ENCODE results near the gene CD22.

Gene CD22

DNA sequence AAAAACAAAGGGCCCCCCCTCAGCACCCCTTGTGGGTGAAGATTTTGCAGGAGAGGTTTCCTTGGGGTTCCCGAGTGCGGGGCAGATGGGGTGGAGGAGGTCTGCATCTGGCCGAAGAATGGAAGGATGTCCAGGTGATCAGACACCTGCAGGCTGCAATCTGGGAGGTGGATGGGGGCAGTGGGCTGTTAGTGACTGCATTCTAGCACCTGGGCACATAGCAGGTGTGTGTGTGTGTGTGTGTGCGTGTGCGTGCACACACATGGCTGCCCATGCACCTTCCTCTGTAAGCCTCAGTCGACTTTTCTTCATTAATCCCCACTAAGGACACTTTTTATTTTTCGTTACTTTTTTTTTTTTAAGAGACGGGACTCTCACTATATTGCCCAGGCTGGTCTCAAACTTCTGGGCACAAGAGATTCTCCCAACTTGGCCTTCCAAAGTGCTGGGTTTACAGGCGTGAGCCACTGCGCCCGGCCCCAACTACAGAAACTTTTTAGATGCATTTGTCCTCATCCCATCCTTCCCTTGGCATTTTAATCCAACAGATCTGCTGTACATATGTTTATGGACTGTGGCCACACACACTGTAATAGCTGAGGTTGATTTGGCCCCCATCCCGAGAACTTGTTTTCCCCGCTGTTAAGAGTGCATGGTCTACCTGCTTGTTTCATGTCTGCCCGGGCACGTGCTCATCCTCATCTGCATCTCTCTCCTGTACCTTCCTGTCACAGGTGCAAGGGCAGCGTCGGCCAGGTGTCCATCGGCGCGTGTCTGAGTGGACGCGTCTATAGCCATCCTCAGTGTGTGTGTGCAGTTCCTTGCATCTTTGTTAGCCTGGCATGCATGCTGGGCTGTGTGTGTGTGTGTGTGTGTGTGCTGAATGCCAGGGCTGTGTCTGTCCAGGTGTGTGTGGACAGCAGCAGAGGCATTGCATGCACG is 36.3 kb upstream of the CD22 start:
- peaks cover 16% of the 10 kb centered on the region for H3K27me3 ChIP-seq (ENCODE audit: control insufficient read depth, low read length)
- no peaks in the 10 kb centered on the region for H3K79me2 ChIP-seq (ENCODE audit: control insufficient read depth, low read length)
- H3K4me3 ChIP-seq (ENCODE audit: low read length): peak overlapping the region; percentile 30
- H3K9me3 ChIP-seq (ENCODE audit: control insufficient read depth, insufficient read depth, low read length): no peaks in the 10 kb centered on the region
- peaks cover 38% of the 10 kb centered on the region for H3F3A ChIP-seq (ENCODE audit: control insufficient read depth, insufficient read depth)
- no peaks in the 10 kb centered on the region for H4K20me1 ChIP-seq (ENCODE audit: control insufficient read depth, insufficient read depth, low read depth, low read length)
- H3K9me2 ChIP-seq (replicated peaks; ENCODE audit: control insufficient read depth, low read length): no peaks in the 10 kb centered on the region
- peak overlapping the region; percentile 54 for H3K27ac ChIP-seq (ENCODE audit: low read depth, low read length)
- no peak for TF ChIP-seq EZH2phosphoT487 (IDR thresholded peaks at IDR 0.05; ENCODE audit: borderline replicate concordance, low read length)
- TF ChIP-seq, protein P1, sequence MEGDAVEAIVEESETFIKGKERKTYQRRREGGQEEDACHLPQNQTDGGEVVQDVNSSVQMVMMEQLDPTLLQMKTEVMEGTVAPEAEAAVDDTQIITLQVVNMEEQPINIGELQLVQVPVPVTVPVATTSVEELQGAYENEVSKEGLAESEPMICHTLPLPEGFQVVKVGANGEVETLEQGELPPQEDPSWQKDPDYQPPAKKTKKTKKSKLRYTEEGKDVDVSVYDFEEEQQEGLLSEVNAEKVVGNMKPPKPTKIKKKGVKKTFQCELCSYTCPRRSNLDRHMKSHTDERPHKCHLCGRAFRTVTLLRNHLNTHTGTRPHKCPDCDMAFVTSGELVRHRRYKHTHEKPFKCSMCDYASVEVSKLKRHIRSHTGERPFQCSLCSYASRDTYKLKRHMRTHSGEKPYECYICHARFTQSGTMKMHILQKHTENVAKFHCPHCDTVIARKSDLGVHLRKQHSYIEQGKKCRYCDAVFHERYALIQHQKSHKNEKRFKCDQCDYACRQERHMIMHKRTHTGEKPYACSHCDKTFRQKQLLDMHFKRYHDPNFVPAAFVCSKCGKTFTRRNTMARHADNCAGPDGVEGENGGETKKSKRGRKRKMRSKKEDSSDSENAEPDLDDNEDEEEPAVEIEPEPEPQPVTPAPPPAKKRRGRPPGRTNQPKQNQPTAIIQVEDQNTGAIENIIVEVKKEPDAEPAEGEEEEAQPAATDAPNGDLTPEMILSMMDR (IDR thresholded peaks at IDR 0.05; ENCODE audit: low read depth, low read length, poor library complexity, severe bottlenecking): no peak
- no peaks in the 10 kb centered on the region for H3K36me3 ChIP-seq (ENCODE audit: control insufficient read depth, low read length)
- peaks cover 74% of the 10 kb centered on the region for H3K4me1 ChIP-seq (ENCODE audit: control insufficient read depth, low read length)
- peak overlapping the region; percentile 81 for H3K4me2 ChIP-seq (ENCODE audit: low read length)

DNA sequence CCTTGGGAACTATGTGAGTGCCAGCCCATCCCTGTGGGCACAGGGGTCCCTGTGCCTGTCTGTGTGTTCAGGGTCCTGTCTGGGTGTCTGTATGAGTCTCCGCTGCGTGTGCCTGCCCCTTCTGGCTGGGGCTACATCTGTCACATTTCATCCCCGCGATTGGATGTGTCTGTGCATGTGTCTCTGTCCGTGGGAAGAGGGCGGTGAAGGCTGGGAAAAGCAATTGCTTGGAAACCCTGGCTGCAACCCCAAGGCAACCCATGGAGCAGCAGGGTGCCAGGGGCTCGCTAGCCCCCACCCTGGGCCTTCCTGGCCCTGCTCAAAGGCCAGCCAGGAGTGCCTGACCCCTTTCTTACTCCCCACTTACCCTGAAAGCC is 35.6 kb upstream of the CD22 start:
- peaks cover 80% of the 10 kb centered on the region for H3K4me1 ChIP-seq (ENCODE audit: control insufficient read depth, low read length)
- H4K20me1 ChIP-seq (ENCODE audit: control insufficient read depth, insufficient read depth, low read depth, low read length): no peaks in the 10 kb centered on the region
- peak overlapping the region; percentile 30 for H3K4me3 ChIP-seq (ENCODE audit: low read length)
- H3K4me2 ChIP-seq (ENCODE audit: low read length): peak overlapping the region; percentile 81
- no peak overlapping the region for H3K27ac ChIP-seq (ENCODE audit: low read depth, low read length)
- H3K36me3 ChIP-seq (ENCODE audit: control insufficient read depth, low read length): no peaks in the 10 kb centered on the region
- TF ChIP-seq EZH2phosphoT487 (IDR thresholded peaks at IDR 0.05; ENCODE audit: borderline replicate concordance, low read length): no peak
- TF ChIP-seq, protein P1 (IDR thresholded peaks at IDR 0.05; ENCODE audit: low read depth, low read length, poor library complexity, severe bottlenecking): no peak
- no peaks in the 10 kb centered on the region for H3K9me3 ChIP-seq (ENCODE audit: control insufficient read depth, insufficient read depth, low read length)
- no peaks in the 10 kb centered on the region for H3K79me2 ChIP-seq (ENCODE audit: control insufficient read depth, low read length)
- no peaks in the 10 kb centered on the region for H3K9me2 ChIP-seq (replicated peaks; ENCODE audit: control insufficient read depth, low read length)
- H3F3A ChIP-seq (ENCODE audit: control insufficient read depth, insufficient read depth): peaks cover 40% of the 10 kb centered on the region
- peaks cover 16% of the 10 kb centered on the region for H3K27me3 ChIP-seq (ENCODE audit: control insufficient read depth, low read length)

DNA sequence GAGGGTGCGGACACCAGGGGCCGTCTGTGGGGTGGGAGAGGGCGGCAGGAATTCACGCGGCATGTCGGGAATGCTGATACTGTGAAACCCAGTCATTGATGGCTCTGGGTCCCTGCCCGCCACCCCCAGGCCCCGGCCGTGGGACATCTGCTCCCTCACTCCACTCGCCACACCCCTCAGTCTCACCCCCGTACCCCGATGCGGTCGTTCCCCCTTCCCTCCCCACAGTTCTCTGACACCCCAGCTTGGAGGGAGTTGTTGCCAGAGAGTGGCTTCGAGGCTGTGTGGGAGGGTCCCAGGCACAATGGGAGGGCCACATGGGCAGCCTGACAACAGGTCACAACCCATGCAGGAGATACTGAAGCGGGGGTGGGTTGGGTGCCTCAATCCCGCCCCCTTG is 35.2 kb upstream of the CD22 start:
- Histone ChIP-seq H3K4me2 (ENCODE audit: low read length) (peak overlapping the region; percentile 81), H3K4me1 (ENCODE audit: control insufficient read depth, low read length) (peaks cover 85% of the 10 kb centered on the region), H3K36me3 (ENCODE audit: control insufficient read depth, low read length) (no peaks in the 10 kb centered on the region), H3K4me3 (ENCODE audit: low read length) (peak overlapping the region; percentile 26; the same call in 1 of the 2 replicates), H4K20me1 (ENCODE audit: control insufficient read depth, insufficient read depth, low read depth, low read length) (no peaks in the 10 kb centered on the region), H3K79me2 (ENCODE audit: control insufficient read depth, low read length) (no peaks in the 10 kb centered on the region), H3K9me3 (ENCODE audit: control insufficient read depth, insufficient read depth, low read length) (no peaks in the 10 kb centered on the region), H3K27ac (ENCODE audit: low read depth, low read length) (no peak overlapping the region), H3K27me3 (ENCODE audit: control insufficient read depth, low read length) (peaks cover 16% of the 10 kb centered on the region), H3F3A (ENCODE audit: control insufficient read depth, insufficient read depth) (peaks cover 40% of the 10 kb centered on the region), H3K9me2 (replicated peaks; ENCODE audit: control insufficient read depth, low read length) (no peaks in the 10 kb centered on the region)
- TF ChIP-seq, protein P1 (IDR thresholded peaks at IDR 0.05; ENCODE audit: low read depth, low read length, poor library complexity, severe bottlenecking): no peak
- TF ChIP-seq EZH2phosphoT487 (IDR thresholded peaks at IDR 0.05; ENCODE audit: borderline replicate concordance, low read length): no peak

All from DOHH2 (cell line).